Measurements from ENCODE around the gene MYO1D.
"Not testable (repeated sequence)": the region's sequence is repeated elsewhere in the genome, so short reads cannot be mapped to it uniquely, and the experiment has no call there.

The MYO1D gene

DNA sequence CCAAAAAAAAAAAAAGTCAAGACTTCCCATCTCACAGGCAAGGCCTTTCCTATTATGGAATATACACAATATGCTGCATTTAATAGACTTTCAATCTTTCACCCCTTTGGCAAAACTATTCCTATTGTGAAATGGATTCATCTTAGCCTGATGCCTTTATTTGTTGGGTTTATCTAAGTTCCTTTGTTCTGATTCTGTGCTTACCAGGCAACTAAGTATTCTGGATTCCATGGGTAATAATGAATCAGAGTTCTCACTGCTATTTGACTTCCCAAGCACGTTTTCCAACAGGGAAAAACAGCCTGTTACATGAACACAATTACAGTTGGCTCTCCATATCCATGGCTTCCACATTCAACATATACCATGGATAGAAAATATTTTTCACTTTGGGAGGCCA lies 135.5 kb downstream of the MYO1D start:
- ChIA-PET CTCF (no interaction called here), POLR2A (no interaction called here)
- DNase-seq (ENCODE audit: extremely low spot score): no peak
- TF ChIP-seq, protein P1, sequence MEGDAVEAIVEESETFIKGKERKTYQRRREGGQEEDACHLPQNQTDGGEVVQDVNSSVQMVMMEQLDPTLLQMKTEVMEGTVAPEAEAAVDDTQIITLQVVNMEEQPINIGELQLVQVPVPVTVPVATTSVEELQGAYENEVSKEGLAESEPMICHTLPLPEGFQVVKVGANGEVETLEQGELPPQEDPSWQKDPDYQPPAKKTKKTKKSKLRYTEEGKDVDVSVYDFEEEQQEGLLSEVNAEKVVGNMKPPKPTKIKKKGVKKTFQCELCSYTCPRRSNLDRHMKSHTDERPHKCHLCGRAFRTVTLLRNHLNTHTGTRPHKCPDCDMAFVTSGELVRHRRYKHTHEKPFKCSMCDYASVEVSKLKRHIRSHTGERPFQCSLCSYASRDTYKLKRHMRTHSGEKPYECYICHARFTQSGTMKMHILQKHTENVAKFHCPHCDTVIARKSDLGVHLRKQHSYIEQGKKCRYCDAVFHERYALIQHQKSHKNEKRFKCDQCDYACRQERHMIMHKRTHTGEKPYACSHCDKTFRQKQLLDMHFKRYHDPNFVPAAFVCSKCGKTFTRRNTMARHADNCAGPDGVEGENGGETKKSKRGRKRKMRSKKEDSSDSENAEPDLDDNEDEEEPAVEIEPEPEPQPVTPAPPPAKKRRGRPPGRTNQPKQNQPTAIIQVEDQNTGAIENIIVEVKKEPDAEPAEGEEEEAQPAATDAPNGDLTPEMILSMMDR (IDR thresholded peaks at IDR 0.05; ENCODE audit: control extremely low read depth, extremely low read depth, low read depth, missing control alignments): no peak

DNA sequence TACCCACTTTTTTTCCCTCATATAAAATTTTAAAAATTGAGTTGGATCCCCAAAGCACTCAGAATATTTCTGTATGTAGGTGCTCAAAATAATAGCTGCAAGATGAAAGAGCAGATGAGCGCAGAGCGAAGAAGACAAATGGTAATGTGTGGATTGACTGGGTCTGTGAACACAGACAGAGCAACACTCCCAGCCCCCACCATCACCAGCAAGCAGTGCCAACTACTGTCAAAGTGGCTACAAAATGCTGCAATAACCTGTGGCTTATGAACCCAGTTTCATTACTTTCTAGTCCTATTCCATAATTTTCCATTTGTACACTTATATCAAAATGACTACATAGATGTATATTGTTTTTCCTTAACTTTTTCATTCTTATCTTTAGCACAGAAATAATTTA lies 137.2 kb downstream of the MYO1D start:
- ChIA-PET POLR2A (no interaction called here), CTCF (interaction anchor here (1.0 kb wide), 1 partner anchor 170 kb away, joined by 3 read pairs; no protein-coding TSS in a partner anchor)
- TF ChIP-seq, protein P1 (IDR thresholded peaks at IDR 0.05; ENCODE audit: control extremely low read depth, extremely low read depth, low read depth, missing control alignments): no peak
- no peak for DNase-seq (ENCODE audit: extremely low spot score)

DNA sequence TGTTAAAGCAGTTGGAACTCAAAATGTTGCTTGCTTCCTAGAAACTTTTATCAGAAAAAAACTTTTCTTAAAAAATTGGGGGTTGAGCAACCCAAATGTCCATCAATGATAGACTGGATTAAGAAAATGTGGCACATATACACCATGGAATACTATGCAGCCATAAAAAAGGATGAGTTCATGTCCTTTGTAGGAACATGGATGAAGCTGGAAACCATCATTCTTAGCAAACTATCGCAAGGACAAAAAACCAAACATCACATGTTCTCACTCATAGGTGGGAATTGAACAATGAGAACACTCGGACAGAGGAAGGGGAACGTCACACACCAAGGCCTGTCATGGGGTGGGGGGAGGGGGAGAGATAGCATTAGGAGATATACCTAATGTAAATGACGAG lies 137.8 kb downstream of the MYO1D start:
- CTCF ChIA-PET; POLR2A ChIA-PET; DNase-seq (ENCODE audit: extremely low spot score): not testable (repeated sequence)

DNA sequence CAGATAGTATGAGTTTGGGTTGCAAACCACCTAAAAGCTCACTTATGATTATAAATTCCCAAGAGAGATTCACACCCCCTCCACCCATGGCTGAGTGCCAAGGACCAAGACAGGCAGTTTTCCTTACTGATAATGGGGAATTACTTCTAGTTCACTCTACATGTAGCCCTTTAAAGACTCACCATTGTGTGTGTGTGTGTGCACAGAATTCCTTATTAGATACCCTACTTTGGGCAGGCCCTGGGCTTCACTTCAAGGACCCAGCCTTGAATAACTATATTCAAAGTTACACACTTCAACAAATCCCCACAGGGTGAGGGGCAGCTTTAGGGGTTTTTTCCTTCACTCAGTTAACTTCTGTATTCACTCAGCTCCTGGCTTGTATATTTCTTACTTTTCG lies 143.5 kb downstream of the MYO1D start:
- DNase-seq (ENCODE audit: extremely low spot score): no peak
- TF ChIP-seq, protein P1 (IDR thresholded peaks at IDR 0.05; ENCODE audit: control extremely low read depth, extremely low read depth, low read depth, missing control alignments): no peak
- ChIA-PET POLR2A (no interaction called here), CTCF (interaction anchor here (1.0 to 1.5 kb wide), 6 partner anchors 12 to 270 kb away, joined by 3 to 4 read pairs (median 3); partner anchors contain the start of gene MYO1D)

DNA sequence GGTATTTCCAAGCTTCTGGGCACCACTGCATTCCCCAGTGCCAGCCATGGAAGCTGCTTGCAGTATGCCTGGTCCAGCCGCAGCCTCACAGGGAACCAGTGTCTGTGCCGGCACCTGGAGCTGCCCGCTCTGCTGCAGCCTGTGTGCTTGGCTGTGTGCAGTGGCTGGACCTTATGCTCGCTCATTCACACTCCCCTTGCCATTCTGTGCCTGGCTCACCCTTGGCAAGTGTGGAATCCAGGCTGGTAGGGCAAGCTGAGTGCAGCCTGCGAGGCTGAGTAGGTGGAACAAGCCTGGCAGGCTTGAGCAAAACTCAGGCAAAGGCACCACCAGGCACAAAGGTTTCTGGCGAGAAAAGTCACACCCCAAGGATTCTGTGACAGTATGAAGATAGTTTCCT lies 144.0 kb downstream of the MYO1D start:
- ChIA-PET CTCF (interaction anchor here (0.6 to 1.5 kb wide), 7 partner anchors 12 to 321 kb away, joined by 3 to 4 read pairs (median 3); no protein-coding TSS in a partner anchor), POLR2A (no interaction called here)
- no peak for DNase-seq (ENCODE audit: extremely low spot score)
- TF ChIP-seq, protein P1 (IDR thresholded peaks at IDR 0.05; ENCODE audit: control extremely low read depth, extremely low read depth, low read depth, missing control alignments): no peak

DNA sequence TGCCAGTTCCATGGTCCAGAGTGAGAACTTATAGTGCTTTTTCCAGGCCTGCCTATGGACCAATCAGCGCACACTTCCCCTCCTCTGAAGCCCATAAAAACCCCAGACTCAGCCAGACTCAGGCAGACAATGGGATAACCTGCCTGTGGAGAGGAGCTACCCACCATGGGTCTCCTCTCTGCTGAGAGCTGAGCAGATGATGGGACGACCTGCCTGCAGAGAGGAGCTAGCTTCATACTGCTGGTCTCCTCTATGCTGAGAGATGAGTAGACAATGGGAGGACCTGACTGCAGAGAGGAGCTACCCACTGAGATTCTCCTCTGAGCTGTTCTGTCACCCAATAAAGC lies 144.7 kb downstream of the MYO1D start:
- no peak for DNase-seq (ENCODE audit: extremely low spot score)
- ChIA-PET CTCF (interaction anchor here (0.6 to 1.5 kb wide), 6 partner anchors 13 to 320 kb away, joined by 3 to 4 read pairs (median 3); no protein-coding TSS in a partner anchor), POLR2A (no interaction called here)
- TF ChIP-seq, protein P1 (IDR thresholded peaks at IDR 0.05; ENCODE audit: control extremely low read depth, extremely low read depth, low read depth, missing control alignments): no peak

DNA sequence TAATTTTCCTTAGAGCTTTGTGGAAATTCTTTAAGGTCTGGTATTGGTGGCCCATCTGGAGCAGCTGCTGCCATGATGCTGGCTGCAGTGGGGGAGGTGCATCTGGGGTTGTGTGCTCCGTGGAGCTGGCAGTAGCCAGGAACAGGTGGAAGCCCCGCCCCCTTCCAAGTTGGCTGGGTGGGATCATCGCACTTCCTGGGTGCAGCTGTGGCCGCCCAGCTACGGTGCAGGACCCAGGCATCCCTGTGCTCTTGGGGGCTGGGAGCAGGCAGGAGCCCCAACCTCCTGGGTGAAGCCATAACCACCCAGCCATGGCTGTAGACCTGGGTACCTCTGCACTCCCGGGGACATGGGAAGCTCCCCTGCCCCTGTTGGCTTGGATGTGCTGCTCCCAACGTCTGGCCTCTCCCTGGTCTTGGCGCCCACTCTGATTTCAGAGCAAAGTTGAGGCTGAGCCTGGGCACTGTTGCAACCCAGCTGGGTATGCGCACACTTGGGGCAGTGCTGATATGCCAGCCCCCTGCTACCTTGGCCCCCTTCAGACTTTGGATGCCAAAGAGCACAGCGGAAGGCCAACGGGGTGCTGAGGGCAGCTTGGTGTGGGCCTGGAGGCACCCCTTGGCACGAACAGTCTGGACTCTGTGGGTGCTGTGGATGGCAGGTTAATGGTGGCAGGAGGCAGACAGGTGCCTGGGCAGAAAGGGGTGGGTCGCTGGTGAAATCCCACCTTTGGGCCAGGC lies 145.2 kb downstream of the MYO1D start:
- DNase-seq (ENCODE audit: extremely low spot score): no peak
- ChIA-PET POLR2A (no interaction called here), CTCF (interaction anchor here (1.1 to 1.5 kb wide), 4 partner anchors 14 to 269 kb away, joined by 3 to 4 read pairs (median 3); no protein-coding TSS in a partner anchor)
- TF ChIP-seq, protein P1 (IDR thresholded peaks at IDR 0.05; ENCODE audit: control extremely low read depth, extremely low read depth, low read depth, missing control alignments): no peak
